Raji (cell line): ENCODE results near the gene TRIM17.

Experiments
- POLR2A ChIP-seq: IDR thresholded peaks from 2 replicates; pipeline ENCODE4 v1.6.1; 2011; ENCODE audit warnings: low read depth, low read length, control low read depth; ENCODE audit not compliant: insufficient read depth

The TRIM17 gene

GRCh38 chr1:228416217-228416933 lies at the start of gene TRIM17:
TSS of gene TRIM17 (minus strand) at chr1:228416861. CDS start at chr1:228415072, 1,789 bp downstream.
- no peak for TF ChIP-seq POLR2A

- TF ChIP-seq POLR2A: no peak
These were observed 49.0 kb upstream of the TRIM17 start for GRCh38 chr1:228465571-228466146.

- TF ChIP-seq POLR2A: no peak
These were observed 48.5 kb upstream of the TRIM17 start for GRCh38 chr1:228465141-228465540.

GRCh38 chr1:228464487-228464983 lies 47.9 kb upstream of the TRIM17 start:
- no peak for TF ChIP-seq POLR2A

GRCh38 chr1:228463559-228464455 lies 47.1 kb upstream of the TRIM17 start:
- TF ChIP-seq POLR2A: no peak

- TF ChIP-seq POLR2A: no peak
These were observed 46.4 kb upstream of the TRIM17 start for GRCh38 chr1:228463009-228463558.

- TF ChIP-seq POLR2A: no peak
These were observed 45.9 kb upstream of the TRIM17 start for GRCh38 chr1:228462560-228462959.

GRCh38 chr1:228460821-228461220 lies 44.2 kb upstream of the TRIM17 start:
- no peak for TF ChIP-seq POLR2A

- 0 out of 2 replicates have a peak, but pooled peaks have one; percentile 22 for TF ChIP-seq POLR2A
These were observed 42.7 kb upstream of the TRIM17 start for GRCh38 chr1:228459091-228459993.

GRCh38 chr1:228457396-228458176 lies 40.9 kb upstream of the TRIM17 start:
- TF ChIP-seq POLR2A: peak; percentile 82

GRCh38 chr1:228457017-228457395 lies 40.3 kb upstream of the TRIM17 start:
- TF ChIP-seq POLR2A: no peak

GRCh38 chr1:228456252-228457016 lies 39.8 kb upstream of the TRIM17 start:
- no peak for TF ChIP-seq POLR2A

GRCh38 chr1:228455715-228456114 lies 39.1 kb upstream of the TRIM17 start:
- no peak for TF ChIP-seq POLR2A
